ENCODE results near the gene TM2D3. TPM values are rescaled to one million over a fixed set of nuclear protein-coding genes. Genes with fewer than 3 reads are reported as not detected.

TM2D3 gene
- total RNA-seq, 1 donor from 2014 or later: 51.2 TPM

DNA sequence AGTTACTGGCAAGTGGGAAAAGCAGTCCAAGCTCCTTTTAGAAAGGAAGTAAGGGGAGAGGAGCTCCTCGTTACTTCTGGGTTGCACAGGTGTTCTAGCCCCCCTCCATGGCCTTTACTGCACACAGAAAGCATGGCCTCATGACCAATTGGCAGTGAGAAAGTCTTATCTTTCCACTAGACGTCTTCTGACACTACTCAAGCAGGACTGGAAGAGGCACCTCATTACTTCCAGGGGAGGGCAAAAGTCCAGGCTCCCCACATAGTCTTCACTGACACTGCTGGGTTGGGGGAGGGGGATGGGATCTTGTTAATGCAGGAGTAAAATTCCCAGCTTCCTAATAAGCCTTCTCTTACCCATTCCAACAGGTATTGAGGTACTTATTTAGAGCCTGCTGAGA is 27.6 kb upstream of the TM2D3 start:
- Mint-ChIP-seq H3K9me3 (peaks cover 15% of the 10 kb centered on the region), H3K4me3 (no peak overlapping the region), H3K27ac (no peak overlapping the region), H3K36me3 (peaks cover 70% of the 10 kb centered on the region), H3K4me1 (no peaks in the 10 kb centered on the region), H3K27me3 (ENCODE audit: low read depth) (no peaks in the 10 kb centered on the region)
- no peak for DNase-seq (ENCODE audit: low spot score in 2 of 2, unreplicated experiment in 2 of 2)
- TF ChIP-seq, protein P1, sequence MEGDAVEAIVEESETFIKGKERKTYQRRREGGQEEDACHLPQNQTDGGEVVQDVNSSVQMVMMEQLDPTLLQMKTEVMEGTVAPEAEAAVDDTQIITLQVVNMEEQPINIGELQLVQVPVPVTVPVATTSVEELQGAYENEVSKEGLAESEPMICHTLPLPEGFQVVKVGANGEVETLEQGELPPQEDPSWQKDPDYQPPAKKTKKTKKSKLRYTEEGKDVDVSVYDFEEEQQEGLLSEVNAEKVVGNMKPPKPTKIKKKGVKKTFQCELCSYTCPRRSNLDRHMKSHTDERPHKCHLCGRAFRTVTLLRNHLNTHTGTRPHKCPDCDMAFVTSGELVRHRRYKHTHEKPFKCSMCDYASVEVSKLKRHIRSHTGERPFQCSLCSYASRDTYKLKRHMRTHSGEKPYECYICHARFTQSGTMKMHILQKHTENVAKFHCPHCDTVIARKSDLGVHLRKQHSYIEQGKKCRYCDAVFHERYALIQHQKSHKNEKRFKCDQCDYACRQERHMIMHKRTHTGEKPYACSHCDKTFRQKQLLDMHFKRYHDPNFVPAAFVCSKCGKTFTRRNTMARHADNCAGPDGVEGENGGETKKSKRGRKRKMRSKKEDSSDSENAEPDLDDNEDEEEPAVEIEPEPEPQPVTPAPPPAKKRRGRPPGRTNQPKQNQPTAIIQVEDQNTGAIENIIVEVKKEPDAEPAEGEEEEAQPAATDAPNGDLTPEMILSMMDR (IDR thresholded peaks at IDR 0.05; ENCODE audit: unreplicated experiment): no peak

DNA sequence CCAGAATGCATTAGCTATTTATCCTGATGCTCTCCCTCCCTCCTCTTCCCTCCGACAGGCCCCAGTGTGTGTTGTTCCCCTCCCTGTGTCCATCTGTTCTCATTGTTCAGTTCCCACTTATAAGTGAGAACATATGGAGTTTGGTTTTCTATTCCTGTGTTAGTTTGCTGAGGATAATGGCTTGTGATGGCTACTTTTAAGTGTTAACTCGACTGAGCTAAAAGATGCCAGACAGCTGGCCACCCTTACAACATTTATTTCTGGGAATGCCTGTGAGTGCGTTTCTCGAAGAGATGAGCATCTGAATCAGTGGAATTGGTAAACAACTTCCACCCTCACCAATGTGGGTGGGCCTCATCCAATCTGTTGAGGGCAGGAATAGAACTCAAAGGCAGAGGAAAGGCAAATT is 24.7 kb upstream of the TM2D3 start:
- Mint-ChIP-seq H3K4me1 (no peaks in the 10 kb centered on the region), H3K27me3 (ENCODE audit: low read depth) (no peaks in the 10 kb centered on the region), H3K9me3 (peaks cover 15% of the 10 kb centered on the region), H3K4me3 (no peak overlapping the region), H3K36me3 (peaks cover 65% of the 10 kb centered on the region), H3K27ac (no peak overlapping the region)
- TF ChIP-seq, protein P1 (IDR thresholded peaks at IDR 0.05; ENCODE audit: unreplicated experiment): no peak
- no peak for DNase-seq (ENCODE audit: low spot score in 2 of 2, unreplicated experiment in 2 of 2)

DNA sequence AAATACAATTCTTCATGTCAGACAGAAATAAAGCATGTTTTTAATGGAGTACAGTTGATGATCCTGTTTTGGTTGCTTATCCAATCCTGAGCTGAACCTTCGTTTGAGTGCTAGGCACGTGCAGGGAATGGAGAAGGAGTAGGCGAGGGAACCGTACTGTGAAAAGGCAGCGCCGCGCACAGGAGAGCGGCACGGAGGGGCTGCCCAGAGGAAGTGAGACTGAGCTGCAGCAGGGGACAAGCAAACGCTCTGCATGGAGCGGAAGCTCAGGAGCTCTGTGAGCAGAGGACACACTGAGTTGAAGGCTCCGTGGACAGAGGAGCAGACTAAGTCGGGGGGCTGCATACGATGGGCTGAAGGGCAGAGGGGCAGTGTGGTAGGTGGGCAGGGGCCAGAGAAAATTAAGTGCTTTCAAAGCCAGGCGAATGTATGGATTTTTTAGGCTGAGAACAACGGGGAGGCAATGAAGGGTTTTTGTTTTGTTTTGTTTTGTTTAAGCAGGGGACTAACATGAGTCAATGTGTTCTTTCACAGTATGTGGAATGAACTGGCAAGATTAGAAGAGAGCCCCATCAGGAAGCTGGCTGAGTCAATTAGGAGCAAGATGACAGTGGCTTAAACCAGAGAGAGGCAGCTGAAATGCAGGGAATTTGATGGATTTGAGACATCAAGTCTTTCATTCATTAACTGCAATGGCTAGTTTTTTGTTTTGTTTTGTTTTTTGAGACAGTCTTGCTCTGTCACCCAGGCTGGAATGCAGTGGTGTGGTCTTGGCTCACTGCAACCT is 23.8 kb upstream of the TM2D3 start:
- Mint-ChIP-seq H3K9me3 (peaks cover 15% of the 10 kb centered on the region), H3K36me3 (peaks cover 64% of the 10 kb centered on the region), H3K4me3 (no peak overlapping the region), H3K27ac (no peak overlapping the region), H3K4me1 (no peaks in the 10 kb centered on the region), H3K27me3 (ENCODE audit: low read depth) (no peaks in the 10 kb centered on the region)
- no peak for DNase-seq (ENCODE audit: low spot score in 2 of 2, unreplicated experiment in 2 of 2)
- TF ChIP-seq, protein P1 (IDR thresholded peaks at IDR 0.05; ENCODE audit: unreplicated experiment): no peak

DNA sequence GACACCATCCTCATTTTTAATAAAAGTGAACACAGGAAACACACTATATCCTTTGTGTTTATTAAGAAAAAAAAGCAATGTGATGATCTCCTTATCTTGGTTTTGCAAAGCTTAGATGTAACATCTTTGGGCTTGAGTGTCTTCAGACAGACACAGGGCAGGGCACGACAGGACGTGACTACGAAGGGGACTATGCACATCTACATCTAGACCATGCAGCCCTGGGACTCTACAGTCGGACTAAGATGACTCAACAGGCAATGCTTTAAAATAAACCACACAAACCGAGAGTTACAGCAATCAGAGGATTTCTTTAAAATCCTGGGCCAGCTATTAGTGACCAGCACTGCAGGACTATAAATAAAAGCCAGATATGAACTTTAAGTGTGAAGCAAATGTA is 22.8 kb upstream of the TM2D3 start:
- H3K27me3 Mint-ChIP-seq (ENCODE audit: low read depth): no peaks in the 10 kb centered on the region
- H3K9me3 Mint-ChIP-seq: peaks cover 15% of the 10 kb centered on the region
- DNase-seq (ENCODE audit: low spot score in 2 of 2, unreplicated experiment in 2 of 2): no peak
- H3K36me3 Mint-ChIP-seq: peaks cover 65% of the 10 kb centered on the region
- TF ChIP-seq, protein P1 (IDR thresholded peaks at IDR 0.05; ENCODE audit: unreplicated experiment): no peak
- no peak overlapping the region for H3K4me3 Mint-ChIP-seq
- no peaks in the 10 kb centered on the region for H3K4me1 Mint-ChIP-seq
- no peak overlapping the region for H3K27ac Mint-ChIP-seq

DNA sequence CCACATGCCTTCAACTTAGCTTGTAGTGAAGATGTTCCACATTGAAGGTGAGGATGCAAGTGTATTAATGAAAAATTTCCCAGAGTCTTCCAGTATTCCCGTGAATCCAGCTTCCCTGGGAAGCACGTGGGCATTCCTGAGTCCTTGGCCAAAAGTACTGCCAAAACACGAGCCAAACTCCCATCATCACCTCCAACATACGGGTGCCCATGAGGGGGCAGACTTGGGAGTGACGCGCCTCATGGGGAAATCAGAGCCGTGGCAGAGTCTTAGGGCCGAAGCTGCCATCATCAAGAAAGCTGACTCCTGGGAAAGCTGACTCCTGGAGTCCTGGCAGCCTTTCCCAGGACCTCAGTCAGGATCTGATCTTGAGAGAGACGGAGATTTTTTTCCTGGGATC is 20.1 kb upstream of the TM2D3 start:
- H3K36me3 Mint-ChIP-seq: peaks cover 65% of the 10 kb centered on the region
- H3K4me3 Mint-ChIP-seq: no peak overlapping the region
- DNase-seq (ENCODE audit: low spot score in 2 of 2, unreplicated experiment in 2 of 2): no peak
- no peak overlapping the region for H3K27ac Mint-ChIP-seq
- H3K27me3 Mint-ChIP-seq (ENCODE audit: low read depth): no peaks in the 10 kb centered on the region
- no peaks in the 10 kb centered on the region for H3K4me1 Mint-ChIP-seq
- peaks cover 6% of the 10 kb centered on the region for H3K9me3 Mint-ChIP-seq
- TF ChIP-seq, protein P1 (IDR thresholded peaks at IDR 0.05; ENCODE audit: unreplicated experiment): no peak
